GM23338 (cell line): ENCODE data around the gene FARP1. TPM values are rescaled to one million over a fixed set of nuclear protein-coding genes. Genes with fewer than 3 reads are reported as not detected.

Experiments used
- ATAC-seq: fragments of 200-7000 bp; cut with Tn5 transposase; 3 replicates; pipeline ENCODE4 v1.9.1; 2020
- DNase-seq: peaks from one replicate; pipeline ENCODE4 v3.0.0-alpha.2; 2015; ENCODE audit warnings: low spot score
- H2AFZ ChIP-seq: fragments of 200-600 bp; sonication (generic); 2 replicates; pipeline ENCODE4 v1.8.0; 2016; ENCODE audit warnings: antibody characterized with exemption, mild to moderate bottlenecking, moderate library complexity
- H3F3A ChIP-seq: fragments of 200-600 bp; sonication (generic); replicated peaks from 2 replicates; pipeline ENCODE4 v1.8.0; 2017; ENCODE audit warnings: antibody characterized with exemption, mixed run types, low read depth
- H3K27ac ChIP-seq: fragments of 200-600 bp; sonication (generic); 2 replicates; pipeline ENCODE4 v1.6.1; 2016; ENCODE audit warnings: low read depth
- H3K27me3 ChIP-seq: fragments of 200-600 bp; sonication (generic); 2 replicates; pipeline ENCODE4 v1.8.0; 2016; ENCODE audit warnings: mild to moderate bottlenecking, mixed run types, moderate library complexity; ENCODE audit not compliant: insufficient read depth
- H3K36me3 ChIP-seq: fragments of 200-600 bp; sonication (generic); 2 replicates; pipeline ENCODE4 v1.8.0; 2016; ENCODE audit warnings: mild to moderate bottlenecking; ENCODE audit not compliant: insufficient read depth
- H3K4me1 ChIP-seq: fragments of 200-600 bp; sonication (generic); 2 replicates; pipeline ENCODE4 v1.8.0; 2016; ENCODE audit warnings: mild to moderate bottlenecking, moderate library complexity; ENCODE audit not compliant: insufficient read depth
- H3K4me2 ChIP-seq: fragments of 200-600 bp; sonication (generic); 2 replicates; pipeline ENCODE4 v1.7.1; 2017; ENCODE audit warnings: mixed run types
- H3K4me3 ChIP-seq: fragments of 200-600 bp; sonication (generic); 2 replicates; pipeline ENCODE4 v1.6.1; 2016; ENCODE audit warnings: mixed run types
- H3K79me2 ChIP-seq: fragments of 200-600 bp; sonication (generic); replicated peaks from 2 replicates; pipeline ENCODE4 v1.8.0; 2017; ENCODE audit warnings: mild to moderate bottlenecking; ENCODE audit not compliant: insufficient read depth
- H3K9me2 ChIP-seq: fragments of 200-600 bp; sonication (generic); 2 replicates; pipeline ENCODE4 v1.8.0; 2017; ENCODE audit not compliant: insufficient read depth
- H4K20me1 ChIP-seq: fragments of 200-600 bp; sonication (generic); replicated peaks from 2 replicates; pipeline ENCODE4 v1.8.0; 2017; ENCODE audit warnings: mild to moderate bottlenecking; ENCODE audit not compliant: insufficient read depth
- H3K27ac Mint-ChIP-seq: 2 replicates; pipeline ENCODE4 v1.8.0; 2020; ENCODE audit warnings: inconsistent platforms, mild to moderate bottlenecking, moderate library complexity, mixed read lengths
- H3K27me3 Mint-ChIP-seq: 3 replicates; pipeline ENCODE4 v1.8.0; 2022; ENCODE audit warnings: low read depth, mild to moderate bottlenecking, moderate library complexity, mixed read lengths, inconsistent platforms; ENCODE audit not compliant: insufficient read depth, poor library complexity
- H3K36me3 Mint-ChIP-seq: 3 replicates; pipeline ENCODE4 v1.8.0; 2021; ENCODE audit warnings: low read depth, mild to moderate bottlenecking, inconsistent platforms, moderate library complexity, mixed read lengths
- H3K4me1 Mint-ChIP-seq: 3 replicates; pipeline ENCODE4 v1.8.0; 2020; ENCODE audit warnings: mild to moderate bottlenecking, inconsistent platforms, mixed read lengths
- H3K4me3 Mint-ChIP-seq: 3 replicates; pipeline ENCODE4 v1.8.0; 2021; ENCODE audit warnings: moderate library complexity, mild to moderate bottlenecking, inconsistent platforms, mixed read lengths
- H3K9me3 Mint-ChIP-seq: 3 replicates; pipeline ENCODE4 v1.8.0; 2020; ENCODE audit warnings: moderate library complexity, mild to moderate bottlenecking, inconsistent platforms, mixed read lengths
- CREB1 ChIP-seq: fragments of 250-450 bp; sonication (Bioruptor Pico); IDR thresholded peaks from 2 replicates; pipeline ENCODE4 v1.5.0; 2020; ENCODE audit warnings: low read depth, mild to moderate bottlenecking, moderate library complexity
- EZH2 ChIP-seq: fragments of 200-600 bp; sonication (generic); IDR thresholded peaks from one replicate; pipeline ENCODE4 v1.8.0; 2017; ENCODE audit warnings: antibody characterized with exemption, mild to moderate bottlenecking, low read depth; ENCODE audit not compliant: unreplicated experiment
- EZH2phosphoT487 ChIP-seq: fragments of 200-600 bp; sonication (generic); IDR thresholded peaks from one replicate; pipeline ENCODE4 v1.8.1; 2018; ENCODE audit warnings: antibody characterized with exemption; ENCODE audit not compliant: unreplicated experiment
- JUNB ChIP-seq: IDR thresholded peaks from one replicate; pipeline ENCODE4 v1.6.1; 2016; ENCODE audit warnings: antibody characterized with exemption; ENCODE audit not compliant: unreplicated experiment
- NANOG ChIP-seq: IDR thresholded peaks from 2 replicates; pipeline ENCODE4 v1.6.1; 2016; ENCODE audit warnings: antibody characterized with exemption, borderline replicate concordance
- POLR2AphosphoS5 ChIP-seq: IDR thresholded peaks from 2 replicates; pipeline ENCODE4 v1.6.1; 2016; ENCODE audit warnings: antibody characterized with exemption, low read depth
- STAT1 ChIP-seq: IDR thresholded peaks from one replicate; pipeline ENCODE4 v1.6.1; 2016; ENCODE audit warnings: antibody characterized with exemption; ENCODE audit not compliant: unreplicated experiment
- ZNF114 ChIP-seq: fragments of 250-450 bp; sonication (Bioruptor Pico); IDR thresholded peaks from 2 replicates; pipeline ENCODE4 v1.5.0; 2020; ENCODE audit warnings: mild to moderate bottlenecking, moderate library complexity
- ZNF331 ChIP-seq: fragments of 250-450 bp; sonication (Bioruptor Pico); IDR thresholded peaks from 2 replicates; pipeline ENCODE4 v1.5.0; 2020; ENCODE audit warnings: low read depth, mild to moderate bottlenecking, moderate library complexity
- polyA plus RNA-seq: library from polyadenylated mRNA; unstranded; fragments of >200 nt; fragmentation: Nextera tagmentation; extraction: Ambion mirVana; gene quantifications from 2 replicates; pipeline ENCODE4 v1.2.1, GENCODE V29; 2016
- total RNA-seq: library from RNA; depleted of rRNA; stranded (reverse); fragments of >200 nt; shearing (Covaris generic); gene quantifications from 2 replicates; pipeline ENCODE4 v1.2.3, GENCODE V29; 2014
- TF ChIP-seq, protein P1 (sequence below): IDR thresholded peaks from one replicate; pipeline ENCODE4 v1.6.1; 2018; ENCODE audit warnings: antibody characterized with exemption; ENCODE audit not compliant: unreplicated experiment
- TF ChIP-seq, protein P2 (sequence below): IDR thresholded peaks from 2 replicates; pipeline ENCODE4 v1.6.1; 2016; ENCODE audit warnings: antibody characterized with exemption
- TF ChIP-seq, protein P3 (sequence below): fragments of 250-450 bp; sonication (Bioruptor Pico); IDR thresholded peaks from 2 replicates; pipeline ENCODE4 v1.5.0; 2020; ENCODE audit warnings: mild to moderate bottlenecking, moderate library complexity
- TF ChIP-seq, protein P4 (sequence below), 2 experiments: fragments of 200-600 bp in 1 of 2; sonication (generic) in 1 of 2; conservative IDR thresholded peaks; 2 replicates each; pipeline versions ENCODE4 v1.5.1 to v1.6.1; 2016 to 2017; ENCODE audit warnings: antibody characterized with exemption in 2 of 2, low read depth in 2 of 2, mild to moderate bottlenecking in 2 of 2, moderate library complexity in 1 of 2

FARP1 gene
- total and polyA plus RNA-seq, 2 experiments from 2014 or later = 53.6 to 82.5 TPM

DNA sequence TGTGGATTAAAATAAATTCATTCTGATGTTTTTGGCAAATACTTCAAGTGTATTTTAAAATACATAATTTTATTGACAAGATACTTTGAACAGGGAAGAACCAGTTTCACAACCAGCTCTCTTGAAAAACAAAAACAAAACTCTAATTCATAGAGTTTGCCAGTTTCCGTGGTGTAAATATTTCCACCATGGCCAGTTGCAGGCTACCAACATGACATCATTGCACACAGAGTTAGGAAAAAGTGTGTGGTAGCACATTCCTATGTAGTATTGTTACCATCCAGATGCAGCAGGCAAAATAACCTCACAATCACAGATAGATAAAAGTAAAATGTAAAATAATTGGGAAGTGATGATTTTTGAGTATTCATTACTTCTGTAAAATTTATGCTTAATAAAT, 41.9 kb downstream of the FARP1 start:
- no peak overlapping the region for H3K27ac ChIP-seq
- H3K4me1 ChIP-seq = peaks cover 20% of the 10 kb centered on the region
- DNase-seq (no peak), ATAC-seq (no peak)
- Mint-ChIP-seq H3K27me3 (peaks cover 7% of the 10 kb centered on the region), H3K27ac (no peak overlapping the region), H3K4me1 (peaks cover 49% of the 10 kb centered on the region), H3K4me3 (no peak overlapping the region), H3K9me3 (no peaks in the 10 kb centered on the region), H3K36me3 (peaks cover 6% of the 10 kb centered on the region; the same call in 1 of the 3 replicates)
- H3K79me2 ChIP-seq = peaks cover 96% of the 10 kb centered on the region
- no peaks in the 10 kb centered on the region for H3K36me3 ChIP-seq
- peaks cover 5% of the 10 kb centered on the region; the same call in 1 of the 2 replicates for H4K20me1 ChIP-seq
- no peak overlapping the region for H2AFZ ChIP-seq
- no peak overlapping the region for H3K4me2 ChIP-seq
- H3F3A ChIP-seq = no peaks in the 10 kb centered on the region
- TF ChIP-seq, protein P1, sequence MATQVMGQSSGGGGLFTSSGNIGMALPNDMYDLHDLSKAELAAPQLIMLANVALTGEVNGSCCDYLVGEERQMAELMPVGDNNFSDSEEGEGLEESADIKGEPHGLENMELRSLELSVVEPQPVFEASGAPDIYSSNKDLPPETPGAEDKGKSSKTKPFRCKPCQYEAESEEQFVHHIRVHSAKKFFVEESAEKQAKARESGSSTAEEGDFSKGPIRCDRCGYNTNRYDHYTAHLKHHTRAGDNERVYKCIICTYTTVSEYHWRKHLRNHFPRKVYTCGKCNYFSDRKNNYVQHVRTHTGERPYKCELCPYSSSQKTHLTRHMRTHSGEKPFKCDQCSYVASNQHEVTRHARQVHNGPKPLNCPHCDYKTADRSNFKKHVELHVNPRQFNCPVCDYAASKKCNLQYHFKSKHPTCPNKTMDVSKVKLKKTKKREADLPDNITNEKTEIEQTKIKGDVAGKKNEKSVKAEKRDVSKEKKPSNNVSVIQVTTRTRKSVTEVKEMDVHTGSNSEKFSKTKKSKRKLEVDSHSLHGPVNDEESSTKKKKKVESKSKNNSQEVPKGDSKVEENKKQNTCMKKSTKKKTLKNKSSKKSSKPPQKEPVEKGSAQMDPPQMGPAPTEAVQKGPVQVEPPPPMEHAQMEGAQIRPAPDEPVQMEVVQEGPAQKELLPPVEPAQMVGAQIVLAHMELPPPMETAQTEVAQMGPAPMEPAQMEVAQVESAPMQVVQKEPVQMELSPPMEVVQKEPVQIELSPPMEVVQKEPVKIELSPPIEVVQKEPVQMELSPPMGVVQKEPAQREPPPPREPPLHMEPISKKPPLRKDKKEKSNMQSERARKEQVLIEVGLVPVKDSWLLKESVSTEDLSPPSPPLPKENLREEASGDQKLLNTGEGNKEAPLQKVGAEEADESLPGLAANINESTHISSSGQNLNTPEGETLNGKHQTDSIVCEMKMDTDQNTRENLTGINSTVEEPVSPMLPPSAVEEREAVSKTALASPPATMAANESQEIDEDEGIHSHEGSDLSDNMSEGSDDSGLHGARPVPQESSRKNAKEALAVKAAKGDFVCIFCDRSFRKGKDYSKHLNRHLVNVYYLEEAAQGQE = no peak
- TF ChIP-seq POLR2AphosphoS5 (no peak), STAT1 (no peak), JUNB (no peak), EZH2 (no peak), NANOG (no peak), ZNF114 (CRISPR knock-in tag) (no peak), EZH2phosphoT487 (no peak), CREB1 (CRISPR knock-in tag) (no peak), ZNF331 (CRISPR knock-in tag) (no peak)
- TF ChIP-seq, protein P2, sequence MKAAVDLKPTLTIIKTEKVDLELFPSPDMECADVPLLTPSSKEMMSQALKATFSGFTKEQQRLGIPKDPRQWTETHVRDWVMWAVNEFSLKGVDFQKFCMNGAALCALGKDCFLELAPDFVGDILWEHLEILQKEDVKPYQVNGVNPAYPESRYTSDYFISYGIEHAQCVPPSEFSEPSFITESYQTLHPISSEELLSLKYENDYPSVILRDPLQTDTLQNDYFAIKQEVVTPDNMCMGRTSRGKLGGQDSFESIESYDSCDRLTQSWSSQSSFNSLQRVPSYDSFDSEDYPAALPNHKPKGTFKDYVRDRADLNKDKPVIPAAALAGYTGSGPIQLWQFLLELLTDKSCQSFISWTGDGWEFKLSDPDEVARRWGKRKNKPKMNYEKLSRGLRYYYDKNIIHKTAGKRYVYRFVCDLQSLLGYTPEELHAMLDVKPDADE = no peak
- TF ChIP-seq, protein P3, sequence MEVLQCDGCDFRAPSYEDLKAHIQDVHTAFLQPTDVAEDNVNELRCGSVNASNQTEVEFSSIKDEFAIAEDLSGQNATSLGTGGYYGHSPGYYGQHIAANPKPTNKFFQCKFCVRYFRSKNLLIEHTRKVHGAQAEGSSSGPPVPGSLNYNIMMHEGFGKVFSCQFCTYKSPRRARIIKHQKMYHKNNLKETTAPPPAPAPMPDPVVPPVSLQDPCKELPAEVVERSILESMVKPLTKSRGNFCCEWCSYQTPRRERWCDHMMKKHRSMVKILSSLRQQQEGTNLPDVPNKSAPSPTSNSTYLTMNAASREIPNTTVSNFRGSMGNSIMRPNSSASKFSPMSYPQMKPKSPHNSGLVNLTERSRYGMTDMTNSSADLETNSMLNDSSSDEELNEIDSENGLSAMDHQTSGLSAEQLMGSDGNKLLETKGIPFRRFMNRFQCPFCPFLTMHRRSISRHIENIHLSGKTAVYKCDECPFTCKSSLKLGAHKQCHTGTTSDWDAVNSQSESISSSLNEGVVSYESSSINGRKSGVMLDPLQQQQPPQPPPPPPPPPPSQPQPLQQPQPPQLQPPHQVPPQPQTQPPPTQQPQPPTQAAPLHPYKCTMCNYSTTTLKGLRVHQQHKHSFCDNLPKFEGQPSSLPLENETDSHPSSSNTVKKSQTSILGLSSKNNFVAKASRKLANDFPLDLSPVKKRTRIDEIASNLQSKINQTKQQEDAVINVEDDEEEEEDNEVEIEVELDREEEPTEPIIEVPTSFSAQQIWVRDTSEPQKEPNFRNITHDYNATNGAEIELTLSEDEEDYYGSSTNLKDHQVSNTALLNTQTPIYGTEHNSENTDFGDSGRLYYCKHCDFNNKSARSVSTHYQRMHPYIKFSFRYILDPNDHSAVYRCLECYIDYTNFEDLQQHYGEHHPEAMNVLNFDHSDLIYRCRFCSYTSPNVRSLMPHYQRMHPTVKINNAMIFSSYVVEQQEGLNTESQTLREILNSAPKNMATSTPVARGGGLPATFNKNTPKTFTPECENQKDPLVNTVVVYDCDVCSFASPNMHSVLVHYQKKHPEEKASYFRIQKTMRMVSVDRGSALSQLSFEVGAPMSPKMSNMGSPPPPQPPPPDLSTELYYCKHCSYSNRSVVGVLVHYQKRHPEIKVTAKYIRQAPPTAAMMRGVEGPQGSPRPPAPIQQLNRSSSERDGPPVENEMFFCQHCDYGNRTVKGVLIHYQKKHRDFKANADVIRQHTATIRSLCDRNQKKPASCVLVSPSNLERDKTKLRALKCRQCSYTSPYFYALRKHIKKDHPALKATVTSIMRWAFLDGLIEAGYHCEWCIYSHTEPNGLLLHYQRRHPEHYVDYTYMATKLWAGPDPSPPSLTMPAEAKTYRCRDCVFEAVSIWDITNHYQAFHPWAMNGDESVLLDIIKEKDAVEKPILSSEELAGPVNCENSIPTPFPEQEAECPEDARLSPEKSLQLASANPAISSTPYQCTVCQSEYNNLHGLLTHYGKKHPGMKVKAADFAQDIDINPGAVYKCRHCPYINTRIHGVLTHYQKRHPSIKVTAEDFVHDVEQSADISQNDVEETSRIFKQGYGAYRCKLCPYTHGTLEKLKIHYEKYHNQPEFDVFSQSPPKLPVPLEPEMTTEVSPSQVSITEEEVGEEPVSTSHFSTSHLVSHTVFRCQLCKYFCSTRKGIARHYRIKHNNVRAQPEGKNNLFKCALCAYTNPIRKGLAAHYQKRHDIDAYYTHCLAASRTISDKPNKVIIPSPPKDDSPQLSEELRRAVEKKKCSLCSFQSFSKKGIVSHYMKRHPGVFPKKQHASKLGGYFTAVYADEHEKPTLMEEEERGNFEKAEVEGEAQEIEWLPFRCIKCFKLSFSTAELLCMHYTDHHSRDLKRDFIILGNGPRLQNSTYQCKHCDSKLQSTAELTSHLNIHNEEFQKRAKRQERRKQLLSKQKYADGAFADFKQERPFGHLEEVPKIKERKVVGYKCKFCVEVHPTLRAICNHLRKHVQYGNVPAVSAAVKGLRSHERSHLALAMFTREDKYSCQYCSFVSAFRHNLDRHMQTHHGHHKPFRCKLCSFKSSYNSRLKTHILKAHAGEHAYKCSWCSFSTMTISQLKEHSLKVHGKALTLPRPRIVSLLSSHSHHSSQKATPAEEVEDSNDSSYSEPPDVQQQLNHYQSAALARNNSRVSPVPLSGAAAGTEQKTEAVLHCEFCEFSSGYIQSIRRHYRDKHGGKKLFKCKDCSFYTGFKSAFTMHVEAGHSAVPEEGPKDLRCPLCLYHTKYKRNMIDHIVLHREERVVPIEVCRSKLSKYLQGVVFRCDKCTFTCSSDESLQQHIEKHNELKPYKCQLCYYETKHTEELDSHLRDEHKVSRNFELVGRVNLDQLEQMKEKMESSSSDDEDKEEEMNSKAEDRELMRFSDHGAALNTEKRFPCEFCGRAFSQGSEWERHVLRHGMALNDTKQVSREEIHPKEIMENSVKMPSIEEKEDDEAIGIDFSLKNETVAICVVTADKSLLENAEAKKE = no peak
- TF ChIP-seq, protein P4, sequence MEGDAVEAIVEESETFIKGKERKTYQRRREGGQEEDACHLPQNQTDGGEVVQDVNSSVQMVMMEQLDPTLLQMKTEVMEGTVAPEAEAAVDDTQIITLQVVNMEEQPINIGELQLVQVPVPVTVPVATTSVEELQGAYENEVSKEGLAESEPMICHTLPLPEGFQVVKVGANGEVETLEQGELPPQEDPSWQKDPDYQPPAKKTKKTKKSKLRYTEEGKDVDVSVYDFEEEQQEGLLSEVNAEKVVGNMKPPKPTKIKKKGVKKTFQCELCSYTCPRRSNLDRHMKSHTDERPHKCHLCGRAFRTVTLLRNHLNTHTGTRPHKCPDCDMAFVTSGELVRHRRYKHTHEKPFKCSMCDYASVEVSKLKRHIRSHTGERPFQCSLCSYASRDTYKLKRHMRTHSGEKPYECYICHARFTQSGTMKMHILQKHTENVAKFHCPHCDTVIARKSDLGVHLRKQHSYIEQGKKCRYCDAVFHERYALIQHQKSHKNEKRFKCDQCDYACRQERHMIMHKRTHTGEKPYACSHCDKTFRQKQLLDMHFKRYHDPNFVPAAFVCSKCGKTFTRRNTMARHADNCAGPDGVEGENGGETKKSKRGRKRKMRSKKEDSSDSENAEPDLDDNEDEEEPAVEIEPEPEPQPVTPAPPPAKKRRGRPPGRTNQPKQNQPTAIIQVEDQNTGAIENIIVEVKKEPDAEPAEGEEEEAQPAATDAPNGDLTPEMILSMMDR (conservative IDR thresholded peaks at IDR 0.05; ENCODE audit: low read depth in 2 of 2) = no peak
- no peak overlapping the region for H3K4me3 ChIP-seq
- no peaks in the 10 kb centered on the region for H3K27me3 ChIP-seq
- no peaks in the 10 kb centered on the region for H3K9me2 ChIP-seq
